CD4-positive, alpha-beta T cell treated with Interleukin-21 for 1 hour (primary cell): Measurements from ENCODE around the gene NUDT15.
A peak's percentile ranks its signal among the peaks of the same experiment; 100 is the strongest.
"Not testable (repeated sequence)": the region's sequence is repeated elsewhere in the genome, so short reads cannot be mapped to it uniquely, and the experiment has no call there.

ENCODE experiments used
- DNase-seq: peaks from one replicate; pipeline ENCODE4 v3.0.0-alpha.2; 2020

NUDT15 gene

DNA sequence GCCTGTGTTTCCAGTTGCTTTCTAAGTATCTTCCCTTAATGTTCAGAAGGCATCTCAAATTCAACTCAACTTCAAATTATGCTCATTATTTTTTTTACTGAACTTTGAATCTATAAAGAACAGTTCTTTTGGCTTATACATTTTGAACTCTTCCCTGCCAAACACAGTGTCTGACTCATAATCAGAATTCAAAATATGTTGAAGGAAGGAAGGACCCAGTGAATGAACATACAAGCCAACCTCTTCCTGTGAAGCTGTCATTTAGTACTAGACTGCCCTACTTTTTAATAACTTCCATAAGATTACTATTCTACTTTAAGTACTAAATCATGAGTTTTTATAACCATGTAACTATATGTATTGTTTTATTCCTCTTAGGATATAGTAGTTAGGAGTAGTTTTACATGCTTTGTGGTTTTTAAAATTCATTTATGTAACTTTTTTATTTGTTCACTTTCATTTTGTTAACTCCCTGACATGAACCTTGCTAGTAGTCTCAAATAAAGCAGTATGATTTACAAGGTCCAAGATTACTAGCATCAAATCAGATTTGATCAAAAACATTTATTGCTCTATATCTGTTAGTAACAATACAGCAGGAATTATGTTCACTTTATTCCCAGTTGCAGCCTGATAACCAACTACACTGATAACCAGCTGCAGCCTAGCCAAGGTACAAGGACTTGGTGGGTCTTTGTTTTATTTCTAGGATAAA is 6.4 kb downstream of the NUDT15 start:
- no peak for DNase-seq

DNA sequence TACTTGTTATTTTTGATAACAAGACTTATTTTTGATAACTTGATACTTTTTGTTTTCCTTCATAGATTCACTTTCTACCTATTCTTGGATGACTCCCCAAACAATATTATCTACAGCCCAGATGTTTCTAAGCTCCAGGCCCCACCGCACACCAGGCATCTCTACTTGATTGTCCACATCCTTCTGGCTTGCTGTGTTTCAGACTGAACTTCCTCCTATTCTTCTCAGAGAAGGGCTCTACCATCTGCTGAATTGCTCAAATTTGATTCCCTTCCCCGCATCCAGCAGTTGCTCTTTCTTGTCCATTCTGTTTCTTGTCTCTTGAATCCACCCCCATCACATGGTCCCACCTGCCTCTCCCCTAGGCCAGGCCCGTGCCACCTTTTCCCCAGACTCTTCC is 13.0 kb downstream of the NUDT15 start:
- DNase-seq: no peak

DNA sequence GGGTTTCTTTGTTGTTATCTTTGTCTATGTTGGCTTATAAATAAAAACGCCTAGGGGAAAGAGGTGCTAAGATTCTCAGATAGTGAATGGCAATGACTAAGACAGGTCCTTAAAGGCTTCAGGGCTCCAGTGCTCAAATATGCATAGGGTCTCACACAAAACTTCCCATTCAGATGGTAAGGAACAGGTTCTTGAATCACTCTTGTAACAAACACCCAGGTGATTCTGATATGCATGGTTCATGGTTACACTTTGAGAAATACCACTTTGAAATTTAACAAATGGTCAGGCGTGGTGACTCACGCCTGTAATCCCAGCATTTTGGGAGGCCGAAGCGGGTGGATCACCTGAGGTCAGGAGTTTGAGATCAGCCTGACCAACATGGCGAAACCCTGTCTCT is 17.1 kb downstream of the NUDT15 start:
- DNase-seq: no peak

DNA sequence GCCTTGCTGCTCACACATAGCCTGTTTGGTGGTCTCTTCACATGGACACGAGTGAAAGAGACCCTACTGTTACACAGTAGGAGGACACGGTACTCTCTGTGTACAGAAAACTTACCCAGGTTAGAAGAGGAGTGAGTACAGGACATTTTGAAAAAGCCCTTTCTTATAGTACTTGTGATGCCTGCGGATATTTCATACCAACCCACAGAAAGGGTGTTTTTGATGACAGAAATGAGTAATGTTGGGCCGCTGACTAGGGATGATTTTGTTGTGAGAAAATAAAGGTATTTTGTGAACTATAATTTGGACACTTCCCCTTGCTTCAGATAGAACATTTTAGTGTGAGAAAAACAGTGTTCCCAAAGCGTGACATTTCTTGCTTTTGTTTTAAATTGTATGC is 18.2 kb downstream of the NUDT15 start:
- DNase-seq: no peak

DNA sequence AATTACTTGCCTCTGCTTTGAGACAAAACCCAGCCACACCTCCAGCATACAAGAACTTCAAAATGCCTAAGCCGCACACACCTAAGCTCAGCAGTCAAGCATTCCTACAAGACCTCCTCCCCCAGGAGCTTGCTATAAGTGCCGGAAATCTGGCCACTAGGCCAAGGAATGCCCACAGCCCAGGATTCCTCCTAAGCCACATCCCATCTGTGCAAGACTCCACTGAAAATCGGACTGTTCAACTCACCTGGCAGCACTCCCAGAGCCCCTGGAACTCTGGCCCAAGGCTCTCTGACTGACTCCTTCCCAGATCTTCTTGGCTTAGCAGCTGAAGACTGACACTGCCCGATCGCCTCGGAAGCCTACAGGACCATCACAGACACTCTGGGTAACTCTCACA is 21.0 kb downstream of the NUDT15 start:
- DNase-seq: not testable (repeated sequence)

DNA sequence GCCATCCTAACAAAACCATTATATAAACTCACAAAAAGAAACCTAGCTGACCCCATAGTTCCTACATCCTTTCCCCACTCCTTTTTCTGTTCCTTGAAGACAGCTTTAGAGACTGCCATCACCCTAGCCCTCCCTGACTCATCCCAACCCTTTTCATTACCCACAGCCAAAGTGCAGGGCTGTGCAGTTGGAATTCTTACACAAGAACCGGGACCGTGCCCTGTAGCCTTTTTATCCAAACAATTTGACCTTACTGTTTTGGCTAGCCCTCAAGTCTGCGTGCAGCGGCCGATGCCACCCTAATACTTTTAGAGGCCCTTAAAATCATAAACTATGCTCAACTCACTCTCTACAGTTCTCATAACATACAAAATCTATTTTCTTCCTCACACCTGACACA is 22.4 kb downstream of the NUDT15 start:
- DNase-seq: not testable (repeated sequence)

DNA sequence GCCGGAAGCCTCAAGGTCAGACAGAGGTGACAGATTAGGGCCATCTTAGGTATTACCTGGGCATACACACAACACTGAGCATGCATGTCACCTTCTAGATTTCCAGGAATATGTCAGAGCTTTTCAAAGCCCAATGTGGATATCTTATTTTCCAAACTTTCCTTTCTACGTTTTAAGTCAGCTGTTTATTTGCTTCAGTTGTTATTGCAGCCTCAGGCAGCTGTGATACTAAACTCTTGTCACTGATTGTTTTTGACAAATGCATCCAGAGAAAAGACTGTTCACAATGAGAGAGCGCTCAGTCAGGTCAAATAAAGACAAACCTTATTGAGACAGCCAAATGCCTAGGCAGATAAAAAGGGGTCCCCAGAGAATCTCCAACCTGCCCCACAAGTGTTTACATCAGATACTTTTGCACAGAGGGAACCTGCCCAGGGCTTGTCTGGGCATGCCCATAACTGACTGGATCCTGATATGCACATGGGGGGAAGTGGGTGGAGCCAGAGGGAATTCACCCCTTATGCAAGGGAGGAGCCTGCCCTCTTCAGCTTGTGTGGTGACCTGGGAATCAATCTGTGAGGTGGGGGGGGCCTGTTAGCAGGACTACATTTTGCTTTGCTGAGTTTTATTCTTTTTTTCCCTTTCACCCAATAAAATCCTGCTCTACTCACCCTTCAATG is 28.9 kb downstream of the NUDT15 start:
- DNase-seq: peak; percentile 25

DNA sequence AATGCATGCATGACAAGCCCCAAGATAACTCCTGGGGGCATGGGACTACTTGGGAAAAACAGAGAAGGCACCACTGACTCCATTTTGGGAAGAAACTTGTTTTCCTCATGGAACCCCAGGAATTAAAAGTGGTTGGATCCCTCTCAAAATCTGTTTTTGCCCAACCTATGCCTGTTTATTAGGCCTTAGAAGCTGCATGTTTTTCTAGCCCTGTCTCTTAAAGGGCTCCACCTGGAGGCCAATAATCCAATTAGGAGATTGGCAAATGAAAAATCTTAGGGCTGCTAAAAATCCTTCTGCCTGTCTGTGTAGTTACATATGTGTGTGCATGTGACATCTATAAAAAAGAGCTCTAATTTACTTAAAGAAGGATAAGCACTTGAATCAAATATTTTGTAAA is 30.5 kb downstream of the NUDT15 start:
- peak; percentile 10 for DNase-seq

DNA sequence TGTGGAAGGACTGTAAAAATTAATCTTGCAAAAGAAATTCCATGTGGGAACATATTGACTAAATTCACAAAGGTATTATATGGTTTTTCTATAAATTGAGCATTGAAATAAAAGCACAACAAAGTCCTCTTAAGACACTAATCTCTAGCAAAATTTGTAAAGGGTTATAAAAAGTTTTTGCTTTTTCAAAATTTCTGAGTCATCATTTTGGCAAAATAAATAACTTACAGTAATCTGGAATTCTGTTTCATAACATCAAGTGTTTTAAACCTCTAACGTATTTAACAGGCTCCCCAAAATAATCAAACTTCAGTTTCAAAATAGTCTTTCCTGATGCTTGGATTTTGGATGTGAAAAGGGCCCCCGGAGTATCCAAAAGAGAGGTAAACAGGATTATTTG is 31.4 kb downstream of the NUDT15 start:
- no peak for DNase-seq

DNA sequence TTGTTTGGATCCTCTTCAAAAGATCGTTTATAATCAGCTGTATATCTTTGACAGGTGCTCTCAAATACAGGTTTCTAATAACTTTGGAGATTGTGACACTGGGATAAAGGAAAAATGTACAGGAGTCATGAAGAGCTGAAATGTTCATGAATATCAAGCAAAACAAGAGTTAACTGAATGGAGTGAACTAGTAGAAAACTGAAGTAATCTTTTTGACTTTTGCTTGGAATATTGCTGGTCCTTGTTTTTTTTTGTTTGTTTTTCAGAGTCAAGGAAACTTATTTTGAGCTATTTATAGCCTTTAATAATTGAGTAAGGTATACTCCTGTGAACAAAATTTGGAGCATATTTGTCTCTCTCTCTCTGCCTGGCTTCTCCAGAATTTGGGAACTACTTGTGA is 32.0 kb downstream of the NUDT15 start:
- no peak for DNase-seq

DNA sequence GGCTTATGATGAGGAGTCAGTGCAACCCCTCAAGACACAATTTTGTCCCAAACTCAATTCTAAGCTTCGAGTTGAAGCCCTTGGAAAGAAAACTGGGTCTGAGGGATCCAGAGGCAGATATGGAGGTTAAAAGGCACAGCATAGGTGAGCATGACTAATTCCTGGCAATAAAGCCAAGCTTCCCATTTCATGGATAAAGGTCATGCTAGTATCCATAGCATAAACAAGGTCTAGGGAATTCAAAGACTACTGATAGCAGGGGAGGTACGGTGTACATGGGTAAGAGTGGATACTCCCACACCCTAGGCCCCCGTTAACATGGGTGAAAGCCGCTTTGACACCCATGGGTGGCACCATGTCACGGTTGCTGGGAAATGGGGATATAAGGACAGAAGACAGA is 33.4 kb downstream of the NUDT15 start:
- no peak for DNase-seq

DNA sequence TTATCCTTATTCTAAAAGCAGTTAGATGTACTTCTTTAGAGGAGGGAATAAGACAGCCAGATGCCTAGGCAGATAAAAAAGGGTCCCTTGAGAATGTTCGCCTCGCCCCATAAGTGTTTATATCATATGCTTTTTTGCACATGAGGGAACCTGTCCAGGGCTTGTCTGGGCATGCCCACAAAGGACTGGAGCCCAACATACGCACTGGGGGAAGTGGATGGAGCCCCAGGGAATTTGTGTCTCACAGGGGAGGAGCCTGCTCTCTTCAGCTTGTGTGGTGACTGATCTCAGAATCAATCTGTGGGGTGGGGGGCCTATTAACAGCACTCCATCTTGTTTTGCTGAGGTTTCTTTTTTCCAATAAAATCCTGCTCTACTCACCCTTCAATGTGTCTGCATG is 34.8 kb downstream of the NUDT15 start:
- no peak for DNase-seq

DNA sequence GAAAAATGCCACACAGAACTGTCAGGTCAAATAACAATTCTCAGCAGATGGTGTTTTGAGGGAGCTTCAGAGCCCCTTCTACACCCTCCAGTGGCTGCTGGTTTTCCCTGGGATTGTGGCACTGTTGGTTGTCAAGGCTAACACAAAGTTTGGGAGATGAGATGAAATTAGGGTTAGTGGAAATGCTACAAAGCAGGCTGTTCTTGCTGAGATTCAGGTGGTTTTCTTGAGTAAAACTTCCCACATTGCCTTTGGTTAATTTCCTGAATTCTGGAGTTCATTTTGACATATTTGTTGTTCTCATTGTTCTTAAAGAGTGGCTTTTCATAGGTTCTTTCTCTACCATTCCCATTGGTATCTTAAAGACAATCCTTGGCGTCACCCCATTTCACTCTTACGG is 35.3 kb downstream of the NUDT15 start:
- no peak for DNase-seq

DNA sequence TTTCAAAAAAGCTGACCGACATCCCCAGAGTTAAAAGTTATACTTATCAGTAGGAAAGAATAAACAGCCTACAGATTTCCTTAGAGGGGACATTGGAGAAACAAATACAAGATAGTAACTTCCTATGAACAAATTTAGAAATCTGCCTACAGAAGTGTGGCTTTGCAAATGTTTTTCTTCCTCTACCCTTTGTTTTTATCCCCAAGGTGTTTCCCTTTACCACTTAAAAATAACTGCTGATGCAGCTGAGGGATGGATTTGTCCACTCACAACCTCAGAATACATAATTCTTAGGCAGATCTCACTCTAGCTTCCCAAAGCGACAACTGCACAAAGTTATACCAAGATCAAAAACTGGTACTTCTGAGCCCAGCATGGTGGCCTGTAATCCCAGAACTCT is 36.5 kb downstream of the NUDT15 start:
- DNase-seq: no peak

DNA sequence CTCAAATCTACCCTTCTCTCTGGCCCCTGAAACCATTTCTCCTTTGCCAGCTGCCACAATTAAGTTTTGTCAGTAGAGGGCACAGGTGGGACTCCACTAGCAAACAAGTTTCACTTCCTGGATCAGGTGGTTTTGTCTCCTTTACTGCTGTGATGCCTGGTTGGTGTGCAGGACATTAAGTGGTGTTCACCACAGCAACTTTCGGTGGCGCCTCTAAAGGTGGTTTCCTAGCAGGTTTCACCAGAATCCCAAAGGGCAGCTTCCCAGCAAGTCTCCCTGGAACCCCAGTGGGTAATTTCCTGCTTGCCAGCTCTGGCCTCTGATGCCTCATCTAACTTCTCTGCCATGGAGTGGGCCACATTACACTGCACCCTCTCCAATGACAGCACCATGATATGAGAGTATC is 40.7 kb downstream of the NUDT15 start:
- peak; percentile 42 for DNase-seq

DNA sequence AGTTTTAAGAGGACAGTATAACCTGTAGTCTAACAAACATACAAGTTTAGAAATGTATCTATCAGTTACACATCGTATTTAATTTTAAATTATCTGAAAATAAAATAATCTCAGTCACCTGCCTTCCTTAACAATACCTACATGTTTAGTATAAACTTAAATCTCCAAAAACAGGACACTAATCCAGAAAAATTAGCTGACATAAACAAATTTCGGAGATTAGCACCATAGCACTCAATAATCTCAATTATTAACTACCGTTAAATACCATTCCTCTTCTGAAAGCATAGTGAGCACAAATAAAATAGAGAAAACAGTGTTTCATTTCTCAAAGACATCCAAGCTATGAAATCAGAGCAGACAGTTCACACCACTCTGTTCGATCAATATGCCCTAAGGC is 44.2 kb downstream of the NUDT15 start:
- no peak for DNase-seq

DNA sequence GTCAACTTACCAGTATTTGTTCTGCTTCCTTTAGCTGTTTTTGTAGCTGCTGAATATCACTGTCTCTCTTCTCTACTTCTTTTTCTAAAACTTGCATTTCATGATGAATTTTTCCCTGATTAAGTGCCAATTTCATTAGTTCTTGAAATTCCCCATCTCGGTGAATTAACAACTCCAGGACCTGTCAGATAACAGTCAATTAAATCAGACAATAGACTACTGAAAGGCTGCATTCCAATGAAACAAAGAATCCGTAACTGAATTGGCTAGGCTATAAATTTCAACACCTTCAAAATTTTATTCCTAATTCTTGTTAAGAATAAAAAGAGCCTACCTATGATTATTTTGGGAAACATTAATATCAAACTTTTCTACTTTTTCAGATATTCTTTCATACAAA is 48.7 kb downstream of the NUDT15 start:
- DNase-seq: no peak

DNA sequence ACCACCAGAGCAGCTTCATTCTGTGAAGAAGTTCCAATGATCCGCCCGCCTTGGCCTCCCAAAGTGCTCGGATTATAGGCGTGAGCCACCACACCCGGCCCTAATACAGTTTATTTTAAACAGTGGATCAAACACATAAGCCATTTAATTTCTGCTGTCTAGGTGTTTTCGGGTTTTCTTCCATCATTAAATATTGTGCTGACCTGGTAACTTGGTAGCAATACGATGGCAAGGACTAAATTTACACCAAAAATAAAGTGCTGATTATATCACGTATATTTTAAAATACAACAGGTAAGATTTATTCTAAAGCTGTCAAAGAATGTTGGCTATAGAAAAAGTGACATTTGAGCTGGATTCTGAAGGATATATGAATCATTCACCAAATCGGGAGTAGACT is 56.1 kb downstream of the NUDT15 start:
- DNase-seq: no peak

DNA sequence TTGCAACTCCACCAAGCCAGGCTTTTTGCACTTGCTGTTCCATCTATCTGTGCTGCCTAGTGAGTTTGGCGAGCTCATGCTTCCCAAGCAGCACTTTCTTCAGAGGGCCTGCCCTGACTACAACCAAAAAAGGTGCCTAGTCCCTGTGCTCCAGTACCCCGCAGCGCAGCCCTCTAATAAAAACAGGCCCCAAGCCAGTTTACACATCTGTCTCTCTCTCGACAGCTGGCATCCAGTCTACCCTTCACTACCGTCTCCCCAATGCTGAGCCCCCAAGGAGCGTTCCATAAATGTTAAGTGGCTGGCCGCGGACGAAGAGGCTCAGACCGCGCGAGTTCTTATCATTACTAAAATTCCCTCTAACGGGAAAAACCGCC is 56.9 kb downstream of the NUDT15 start:
- peak; percentile 3 for DNase-seq

DNA sequence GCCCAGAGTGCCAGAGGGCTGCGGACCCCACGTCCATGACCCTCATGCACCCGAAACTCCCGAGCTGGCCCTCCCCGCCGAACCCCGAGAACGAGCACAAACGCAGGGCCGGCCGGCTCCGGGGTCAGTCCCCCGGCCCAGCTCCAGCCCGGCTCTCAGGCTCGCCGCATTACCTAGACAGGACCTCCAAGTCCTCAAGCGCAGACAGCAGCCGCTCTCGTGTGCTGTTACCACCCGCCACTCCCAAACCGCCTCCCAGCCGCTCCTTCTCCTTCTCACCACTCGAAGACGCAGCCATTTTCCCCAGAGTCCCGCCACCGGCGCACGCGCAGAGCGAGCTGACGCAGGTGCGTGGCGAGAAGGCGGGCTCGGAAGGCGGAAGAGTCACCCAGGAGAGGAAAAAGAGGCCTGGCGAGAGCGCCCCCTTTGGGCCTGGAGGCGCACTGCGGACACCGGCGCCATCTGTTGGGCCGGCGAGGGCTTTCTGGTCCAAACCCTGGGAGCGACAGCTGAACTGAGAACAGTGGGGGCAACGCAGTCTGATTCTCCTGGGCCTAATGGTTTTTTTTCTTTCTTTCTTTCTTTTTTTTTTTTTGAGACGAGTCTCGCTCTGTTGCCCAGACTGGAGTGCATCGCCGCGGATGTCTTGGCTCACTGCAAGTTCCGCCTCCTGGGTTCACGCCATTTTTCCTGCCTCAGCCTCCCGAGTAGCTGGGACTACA is 57.4 kb downstream of the NUDT15 start, which contains the start of gene MED4:
Gene MED4, minus strand, starts transcription at position 324 of the 722 bp plus-strand sequence. Its CDS starts 26 bp downstream, at position 298.
- peak; percentile 97 for DNase-seq

DNA sequence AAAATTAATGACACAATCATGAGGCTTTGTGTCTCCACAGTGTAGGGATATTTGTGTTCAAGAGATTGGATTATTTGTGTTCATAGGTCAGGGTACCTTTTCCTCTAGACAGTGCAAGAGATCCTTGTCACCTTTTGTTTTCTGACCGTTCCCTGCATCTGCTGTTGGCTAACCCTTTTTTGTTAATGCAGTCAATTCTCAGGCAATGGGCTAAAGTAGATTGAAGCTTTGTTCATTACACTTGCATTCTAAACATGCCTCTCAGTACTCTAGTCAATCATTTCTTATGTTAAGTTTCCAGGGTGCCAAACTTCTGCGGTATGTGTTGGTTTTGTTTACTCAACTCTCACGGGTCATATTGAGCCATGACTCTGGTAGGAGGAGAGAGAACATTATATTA is 59.1 kb downstream of the NUDT15 start:
- no peak for DNase-seq
